ENCODE results near the gene TADA2A.

DNA sequence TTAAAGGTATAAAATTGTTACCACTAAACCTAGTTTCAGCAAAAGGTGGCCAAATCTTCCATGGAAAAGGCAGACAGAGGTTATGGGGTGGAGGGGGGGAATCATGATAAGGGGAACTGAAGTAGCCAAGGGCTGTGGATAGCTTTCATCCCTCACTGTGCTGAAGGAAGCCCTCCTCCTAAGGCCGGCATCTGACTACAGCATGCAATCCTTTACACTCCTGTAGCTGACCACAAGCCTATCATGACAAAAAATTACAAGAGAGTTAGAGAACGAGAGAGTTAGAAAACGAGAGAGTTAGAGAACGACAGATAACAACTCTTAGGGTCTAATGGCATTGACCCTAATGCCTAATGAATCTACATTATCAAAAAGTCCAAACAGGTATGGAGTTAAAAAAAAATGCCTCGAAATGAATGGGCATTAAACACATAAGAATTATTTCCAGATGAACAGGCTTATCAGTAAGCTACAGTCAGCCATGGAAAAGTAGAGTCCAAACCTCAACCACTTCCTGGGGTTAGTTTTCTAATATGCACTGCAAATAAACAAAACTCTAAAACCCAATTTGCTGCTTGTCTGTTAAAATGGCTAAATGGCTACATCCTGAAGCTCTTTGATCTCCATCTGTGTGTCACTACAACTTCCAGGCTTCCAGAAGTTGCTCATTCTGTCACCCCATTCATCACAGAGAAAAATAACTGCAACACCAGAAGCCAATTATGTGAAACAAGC, 112.7 kb downstream of the TADA2A start:
- TF ChIP-seq, protein P1, sequence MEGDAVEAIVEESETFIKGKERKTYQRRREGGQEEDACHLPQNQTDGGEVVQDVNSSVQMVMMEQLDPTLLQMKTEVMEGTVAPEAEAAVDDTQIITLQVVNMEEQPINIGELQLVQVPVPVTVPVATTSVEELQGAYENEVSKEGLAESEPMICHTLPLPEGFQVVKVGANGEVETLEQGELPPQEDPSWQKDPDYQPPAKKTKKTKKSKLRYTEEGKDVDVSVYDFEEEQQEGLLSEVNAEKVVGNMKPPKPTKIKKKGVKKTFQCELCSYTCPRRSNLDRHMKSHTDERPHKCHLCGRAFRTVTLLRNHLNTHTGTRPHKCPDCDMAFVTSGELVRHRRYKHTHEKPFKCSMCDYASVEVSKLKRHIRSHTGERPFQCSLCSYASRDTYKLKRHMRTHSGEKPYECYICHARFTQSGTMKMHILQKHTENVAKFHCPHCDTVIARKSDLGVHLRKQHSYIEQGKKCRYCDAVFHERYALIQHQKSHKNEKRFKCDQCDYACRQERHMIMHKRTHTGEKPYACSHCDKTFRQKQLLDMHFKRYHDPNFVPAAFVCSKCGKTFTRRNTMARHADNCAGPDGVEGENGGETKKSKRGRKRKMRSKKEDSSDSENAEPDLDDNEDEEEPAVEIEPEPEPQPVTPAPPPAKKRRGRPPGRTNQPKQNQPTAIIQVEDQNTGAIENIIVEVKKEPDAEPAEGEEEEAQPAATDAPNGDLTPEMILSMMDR (conservative IDR thresholded peaks at IDR 0.05 in 1 of 2, IDR thresholded peaks at IDR 0.05 in 1 of 2; ENCODE audit: extremely low read depth in 1 of 2, insufficient read depth in 1 of 2, low read depth in 1 of 2, low read length in 2 of 2), result no peak
- no peak for TF ChIP-seq EZH2 (IDR thresholded peaks at IDR 0.05; ENCODE audit: borderline replicate concordance, low read length)

All from mammary epithelial cell (primary cell).